COR-L47 (cell line): Measurements from ENCODE around the gene OTOL1.

Source experiments
- DNase-seq: peaks from one replicate; lab custom pipeline; 2025; lab: John Stamatoyannopoulos, UW

The OTOL1 gene

GRCh38 chr3:161545824-161546223 is 49.2 kb downstream of the OTOL1 start:
- DNase-seq: no peak

- no peak for DNase-seq
These were observed 51.7 kb downstream of the OTOL1 start for GRCh38 chr3:161548301-161548700.

DNA sequence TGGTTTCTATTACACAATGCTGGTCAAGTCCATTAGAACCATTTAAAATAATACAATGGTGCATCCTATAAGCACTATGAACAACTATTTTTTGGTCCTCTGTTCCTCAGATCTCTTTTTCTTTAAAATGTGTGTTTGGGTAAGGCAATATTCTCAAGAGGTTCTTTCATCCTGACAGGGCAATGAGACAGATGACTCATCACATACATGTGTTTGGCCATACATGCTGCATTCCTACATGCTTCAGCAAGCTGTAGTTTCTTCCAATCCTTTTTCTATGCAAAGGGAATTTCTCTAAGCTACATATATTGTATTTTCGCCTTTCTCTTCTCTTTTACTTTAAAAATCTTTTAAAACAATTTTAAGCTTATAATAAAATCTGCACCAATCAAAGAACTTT is 52.7 kb downstream of the OTOL1 start:
- DNase-seq: no peak

DNA sequence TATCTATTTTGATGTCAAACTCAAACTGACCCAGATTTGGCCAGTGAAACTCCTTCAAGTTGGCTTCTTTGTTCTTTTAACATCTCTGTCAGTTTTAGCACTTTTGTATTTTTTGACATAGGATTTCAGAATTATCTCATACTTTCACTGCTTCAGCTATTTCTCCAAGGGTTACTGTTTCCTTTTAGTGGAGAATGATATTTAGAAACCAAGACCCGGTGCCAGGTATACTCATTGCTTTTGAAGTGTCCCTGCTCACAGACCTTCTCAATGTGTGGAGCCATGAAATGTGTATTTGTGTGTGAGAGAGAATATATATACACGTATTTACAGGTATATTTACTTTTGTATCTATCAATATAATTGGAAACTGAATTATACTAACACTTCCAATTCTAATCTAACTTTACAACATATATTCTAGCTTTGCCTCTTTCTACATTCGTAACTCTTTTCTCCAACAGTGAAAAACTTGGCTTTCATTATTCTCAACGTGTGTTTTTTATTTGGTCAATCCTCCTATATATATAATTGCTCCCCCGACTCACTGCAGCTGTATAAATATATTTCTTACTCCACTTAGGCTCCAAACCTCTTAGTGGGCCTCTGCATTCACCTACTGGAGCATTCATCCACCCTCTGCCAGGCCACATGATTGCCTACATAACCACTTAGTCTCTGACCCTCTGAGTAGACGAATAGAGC is 54.0 kb downstream of the OTOL1 start:
- no peak for DNase-seq

DNA sequence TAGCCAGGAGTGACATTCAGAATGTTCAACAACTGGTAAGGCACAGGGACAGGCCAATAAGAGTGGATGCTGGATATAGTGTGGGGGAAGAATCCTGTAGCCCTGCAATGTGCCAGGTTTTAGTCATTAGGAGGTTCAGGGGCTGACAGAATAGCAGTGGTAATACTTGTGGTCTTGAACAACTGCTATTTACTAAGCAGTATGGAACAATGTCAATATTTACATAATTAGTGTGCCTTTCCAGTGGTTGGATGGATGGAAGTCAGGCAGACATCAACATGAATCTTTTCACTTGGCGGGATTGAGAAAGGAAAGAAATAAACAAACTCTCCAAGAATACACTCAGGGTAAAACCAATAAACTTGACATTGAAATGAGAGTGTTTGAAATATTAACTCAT is 55.1 kb downstream of the OTOL1 start:
- no peak for DNase-seq

GRCh38 chr3:161552984-161553560 is 56.5 kb downstream of the OTOL1 start:
- DNase-seq: no peak
